ENCODE measurements around the gene ATRAID.

Gene ATRAID

DNA sequence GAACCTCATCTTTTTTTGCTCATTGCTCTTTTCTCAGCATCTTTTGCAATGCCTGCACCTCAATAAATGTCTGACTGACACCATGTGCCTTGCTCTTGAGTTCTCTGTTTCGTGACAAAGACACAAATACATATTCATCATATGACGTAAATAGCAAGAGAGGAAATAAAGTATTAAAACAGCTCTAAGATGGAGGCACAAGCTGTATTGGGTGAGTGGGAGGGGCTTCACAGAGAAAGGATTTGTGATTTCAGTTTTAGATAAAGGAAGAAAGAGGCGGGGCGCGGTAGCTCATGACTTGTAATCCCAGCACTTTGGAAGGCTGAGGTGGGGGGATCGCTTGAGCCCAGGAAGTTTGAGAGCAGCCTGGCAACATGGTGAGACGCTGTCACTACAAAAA lies 8.2 kb downstream of the ATRAID start:
- DNase-seq: no peak

DNA sequence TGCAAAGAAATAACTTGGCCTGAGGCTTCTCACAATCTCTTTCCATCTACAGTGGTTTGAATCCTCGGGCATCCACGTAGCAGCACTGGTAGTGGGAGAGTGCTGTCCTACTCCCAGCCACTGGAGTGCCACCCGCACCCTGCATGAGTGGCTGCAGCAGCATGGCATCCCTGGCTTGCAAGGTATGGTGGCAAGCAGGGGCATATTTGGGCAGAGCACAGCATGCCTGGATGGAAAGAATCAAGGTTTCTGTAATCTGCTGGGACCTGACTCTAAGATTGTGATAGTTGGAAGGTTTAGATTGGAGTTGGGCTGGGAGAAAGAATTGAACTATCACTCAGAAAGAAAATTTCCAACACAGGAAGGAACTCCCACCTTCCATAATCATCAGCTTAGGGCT lies 9.3 kb downstream of the ATRAID start:
- DNase-seq: no peak

DNA sequence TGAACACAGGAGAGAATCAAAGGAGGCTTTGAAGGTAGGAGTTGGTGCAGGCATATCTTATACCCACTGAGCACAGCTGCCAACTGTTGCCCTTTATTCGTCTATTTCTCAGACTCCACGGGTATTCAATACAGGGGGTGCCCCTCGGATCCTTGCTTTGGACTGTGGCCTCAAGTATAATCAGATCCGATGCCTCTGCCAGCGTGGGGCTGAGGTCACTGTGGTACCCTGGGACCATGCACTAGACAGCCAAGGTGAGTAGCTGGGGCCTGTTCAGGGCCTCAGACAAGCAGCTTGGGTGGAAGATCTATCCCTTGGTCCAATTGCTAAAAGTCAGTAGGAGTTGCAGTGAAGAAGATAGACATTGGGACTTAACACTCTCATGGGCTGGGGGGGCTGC lies 10.6 kb downstream of the ATRAID start:
- DNase-seq: no peak

DNA sequence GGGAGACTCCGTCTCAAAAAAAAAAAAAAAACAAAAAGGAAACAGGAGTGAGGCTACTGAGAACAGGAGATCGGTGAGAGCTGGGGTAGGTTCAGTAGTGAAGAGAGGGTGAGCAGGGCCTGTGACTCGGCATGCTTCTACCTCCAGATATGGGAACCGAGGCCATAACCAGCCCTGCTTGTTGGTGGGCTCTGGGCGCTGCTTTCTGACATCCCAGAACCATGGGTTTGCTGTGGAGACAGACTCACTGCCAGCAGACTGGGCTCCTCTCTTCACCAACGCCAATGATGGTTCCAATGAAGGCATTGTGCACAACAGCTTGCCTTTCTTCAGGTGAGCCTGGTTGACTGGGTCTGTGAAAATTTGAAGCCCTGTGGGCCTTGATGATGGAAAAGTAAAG lies 11.6 kb downstream of the ATRAID start:
- DNase-seq: no peak

DNA sequence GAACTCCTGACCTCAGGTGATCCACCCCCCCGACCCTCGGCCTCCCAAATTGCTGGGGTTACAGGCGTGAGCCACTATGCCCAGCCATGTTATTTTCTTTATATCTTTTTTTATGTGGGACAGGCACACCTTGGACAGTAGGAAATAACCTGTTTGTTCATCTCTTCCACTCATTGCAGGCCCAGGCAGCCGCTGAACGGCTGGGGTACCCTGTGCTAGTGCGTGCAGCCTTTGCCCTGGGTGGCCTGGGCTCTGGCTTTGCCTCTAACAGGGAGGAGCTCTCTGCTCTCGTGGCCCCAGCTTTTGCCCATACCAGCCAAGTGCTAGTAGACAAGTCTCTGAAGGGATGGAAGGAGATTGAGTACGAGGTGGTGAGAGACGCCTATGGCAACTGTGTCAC lies 13.7 kb downstream of the ATRAID start:
- no peak for DNase-seq

DNA sequence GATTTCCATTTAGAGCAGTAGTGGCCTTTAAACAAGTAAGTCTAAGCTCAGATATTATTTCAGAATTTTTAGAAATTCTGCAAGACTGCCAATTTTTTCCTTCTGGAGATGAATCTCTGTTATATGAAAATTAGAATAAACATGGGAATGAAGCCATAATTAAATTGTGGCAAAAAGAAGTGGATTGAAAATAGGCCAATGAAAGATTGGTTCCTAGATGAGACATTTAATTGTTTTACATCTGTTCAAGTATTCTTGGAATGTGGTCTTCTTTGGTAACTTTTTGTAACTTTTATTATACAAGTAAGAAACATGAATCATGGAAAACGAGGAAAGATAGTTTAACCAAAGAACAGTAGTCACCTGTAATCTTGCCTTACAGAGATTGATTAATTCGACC lies 15.7 kb downstream of the ATRAID start:
- no peak for DNase-seq

DNA sequence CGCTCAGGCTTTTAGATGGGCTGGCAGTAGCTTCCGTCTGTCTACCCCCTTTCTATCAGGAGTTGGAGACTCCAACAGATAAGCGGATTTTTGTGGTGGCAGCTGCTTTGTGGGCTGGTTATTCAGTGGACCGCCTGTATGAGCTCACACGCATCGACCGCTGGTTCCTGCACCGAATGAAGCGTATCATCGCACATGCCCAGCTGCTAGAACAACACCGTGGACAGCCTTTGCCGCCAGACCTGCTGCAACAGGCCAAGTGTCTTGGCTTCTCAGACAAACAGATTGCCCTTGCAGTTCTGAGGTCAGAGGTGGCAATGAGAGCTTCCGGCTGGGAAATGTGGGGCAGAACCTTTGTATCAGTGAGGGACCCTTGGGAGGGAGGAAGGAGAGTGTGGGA lies 20.1 kb downstream of the ATRAID start:
- no peak for DNase-seq

DNA sequence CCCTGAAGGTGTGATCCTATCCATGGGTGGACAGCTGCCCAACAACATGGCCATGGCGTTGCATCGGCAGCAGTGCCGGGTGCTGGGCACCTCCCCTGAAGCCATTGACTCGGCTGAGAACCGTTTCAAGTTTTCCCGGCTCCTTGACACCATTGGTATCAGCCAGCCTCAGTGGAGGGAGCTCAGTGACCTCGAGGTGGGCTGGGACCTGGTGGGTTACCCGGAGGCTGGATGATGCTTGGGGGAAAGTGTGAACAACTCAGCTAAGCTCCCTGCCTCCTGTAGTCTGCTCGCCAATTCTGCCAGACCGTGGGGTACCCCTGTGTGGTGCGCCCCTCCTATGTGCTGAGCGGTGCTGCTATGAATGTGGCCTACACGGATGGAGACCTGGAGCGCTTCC lies 21.5 kb downstream of the ATRAID start:
- DNase-seq: no peak

DNA sequence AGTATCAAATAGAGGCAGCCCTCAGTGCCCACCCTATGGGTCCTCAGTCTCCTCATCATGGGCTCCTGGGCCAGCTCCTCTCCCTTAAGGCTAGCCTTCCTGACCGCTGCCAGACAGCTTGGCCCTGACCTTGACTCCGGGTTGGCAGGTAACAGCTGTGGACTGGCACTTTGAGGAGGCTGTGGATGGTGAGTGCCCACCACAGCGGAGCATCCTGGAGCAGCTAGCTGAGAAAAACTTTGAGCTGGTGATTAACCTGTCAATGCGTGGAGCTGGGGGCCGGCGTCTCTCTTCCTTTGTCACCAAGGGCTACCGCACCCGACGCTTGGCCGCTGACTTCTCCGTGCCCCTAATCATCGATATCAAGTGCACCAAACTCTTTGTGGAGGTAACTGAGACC lies 24.3 kb downstream of the ATRAID start:
- DNase-seq: no peak

DNA sequence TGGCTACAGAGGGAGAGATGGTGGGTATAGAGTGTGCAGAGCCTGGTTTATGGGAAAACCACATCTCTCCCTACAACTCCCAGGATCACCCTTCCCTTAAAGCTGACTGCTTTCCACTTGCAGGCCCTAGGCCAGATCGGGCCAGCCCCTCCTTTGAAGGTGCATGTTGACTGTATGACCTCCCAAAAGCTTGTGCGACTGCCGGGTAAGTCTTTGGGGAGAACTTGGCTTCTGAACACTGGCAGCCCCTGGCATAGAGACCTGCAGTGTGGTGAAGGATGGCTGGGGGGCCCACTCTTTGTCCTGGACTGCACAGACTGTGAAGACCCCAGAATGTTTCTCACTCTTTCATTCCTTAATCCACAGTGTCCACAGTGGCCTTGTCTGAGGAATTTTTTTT lies 24.8 kb downstream of the ATRAID start:
- no peak for DNase-seq

DNA sequence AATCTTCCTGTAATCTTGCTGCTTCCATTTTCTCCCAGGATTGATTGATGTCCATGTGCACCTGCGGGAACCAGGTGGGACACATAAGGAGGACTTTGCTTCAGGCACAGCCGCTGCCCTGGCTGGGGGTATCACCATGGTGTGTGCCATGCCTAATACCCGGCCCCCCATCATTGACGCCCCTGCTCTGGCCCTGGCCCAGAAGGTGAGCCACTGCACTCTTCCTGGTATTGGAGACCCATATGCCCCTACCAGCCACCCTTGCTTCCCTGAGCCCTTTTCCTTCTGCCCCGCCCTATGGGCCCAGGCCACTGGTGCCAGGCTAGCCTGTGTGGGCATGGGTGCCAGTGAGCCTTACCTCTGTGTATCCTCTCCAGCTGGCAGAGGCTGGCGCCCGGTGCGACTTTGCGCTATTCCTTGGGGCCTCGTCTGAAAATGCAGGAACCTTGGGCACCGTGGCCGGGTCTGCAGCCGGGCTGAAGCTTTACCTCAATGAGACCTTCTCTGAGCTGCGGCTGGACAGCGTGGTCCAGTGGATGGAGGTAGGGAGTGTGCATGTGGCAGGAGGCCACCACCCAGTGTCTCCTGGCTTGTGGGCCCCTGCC lies 25.6 kb downstream of the ATRAID start:
- DNase-seq: no peak

DNA sequence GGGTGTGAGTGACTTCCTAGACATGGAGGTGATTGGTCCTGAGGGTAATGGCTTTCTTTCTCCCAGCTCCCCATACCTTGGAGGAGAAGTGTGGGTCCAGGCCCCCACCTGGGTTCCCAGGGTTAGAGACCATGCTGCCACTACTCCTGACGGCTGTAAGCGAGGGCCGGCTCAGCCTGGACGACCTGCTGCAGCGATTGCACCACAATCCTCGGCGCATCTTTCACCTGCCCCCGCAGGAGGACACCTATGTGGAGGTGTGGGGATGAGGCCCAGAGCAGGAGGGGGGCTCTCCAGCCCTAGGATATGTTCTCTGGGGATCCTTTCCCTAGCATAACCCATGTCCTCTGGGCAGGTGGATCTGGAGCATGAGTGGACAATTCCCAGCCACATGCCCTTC lies 27.1 kb downstream of the ATRAID start:
- DNase-seq: no peak

DNA sequence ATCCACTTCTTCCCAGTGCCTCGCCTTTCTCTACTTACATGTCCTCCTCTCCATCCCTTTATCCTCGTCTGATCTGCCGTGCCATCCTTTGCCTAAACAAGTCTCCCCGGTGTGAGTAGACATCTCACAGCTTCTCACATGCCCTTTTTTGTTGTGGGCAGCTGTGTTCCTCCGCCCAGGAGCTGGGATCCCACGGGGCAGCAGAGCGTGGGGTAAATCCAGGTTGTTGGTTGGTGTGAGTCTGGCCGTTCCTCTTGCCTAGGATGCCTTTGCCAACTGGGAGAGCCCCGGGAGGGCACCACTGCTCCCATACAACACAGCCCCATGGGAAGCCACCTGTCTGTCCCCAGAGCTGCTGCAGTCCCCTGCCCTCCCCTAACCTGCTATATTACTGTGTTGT lies 28.6 kb downstream of the ATRAID start:
- no peak for DNase-seq

DNA sequence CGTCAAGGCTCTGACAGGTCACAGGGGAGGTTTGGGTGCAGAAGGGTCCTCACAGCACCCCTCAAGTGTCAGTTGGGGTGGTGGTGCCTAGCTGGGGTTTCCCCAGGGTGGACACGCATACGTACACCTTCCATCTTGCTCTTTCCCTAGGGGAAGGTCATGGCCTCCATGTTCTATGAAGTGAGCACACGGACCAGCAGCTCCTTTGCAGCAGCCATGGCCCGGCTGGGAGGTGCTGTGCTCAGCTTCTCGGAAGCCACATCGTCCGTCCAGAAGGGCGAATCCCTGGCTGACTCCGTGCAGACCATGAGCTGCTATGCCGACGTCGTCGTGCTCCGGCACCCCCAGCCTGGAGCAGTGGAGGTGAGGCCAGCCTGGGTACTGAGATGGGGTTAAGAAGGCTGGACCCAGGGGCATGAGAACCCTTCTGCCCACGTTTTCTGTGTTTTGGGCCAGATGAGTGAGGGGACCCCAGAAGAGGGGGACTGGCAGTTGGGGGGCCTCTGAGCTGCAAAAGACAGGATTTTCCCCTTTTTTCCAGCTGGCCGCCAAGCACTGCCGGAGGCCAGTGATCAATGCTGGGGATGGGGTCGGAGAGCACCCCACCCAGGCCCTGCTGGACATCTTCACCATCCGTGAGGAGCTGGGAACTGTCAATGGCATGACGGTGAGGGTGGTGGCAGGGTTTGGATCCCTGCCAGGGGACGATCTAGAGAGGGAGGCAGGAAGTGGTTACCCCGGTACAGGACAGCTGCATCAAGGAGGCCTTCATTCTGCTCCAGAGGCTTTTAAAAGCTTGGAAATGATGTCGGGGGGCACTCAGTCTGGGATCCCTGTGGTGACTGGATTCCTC lies 30.1 kb downstream of the ATRAID start:
- DNase-seq: no peak

DNA sequence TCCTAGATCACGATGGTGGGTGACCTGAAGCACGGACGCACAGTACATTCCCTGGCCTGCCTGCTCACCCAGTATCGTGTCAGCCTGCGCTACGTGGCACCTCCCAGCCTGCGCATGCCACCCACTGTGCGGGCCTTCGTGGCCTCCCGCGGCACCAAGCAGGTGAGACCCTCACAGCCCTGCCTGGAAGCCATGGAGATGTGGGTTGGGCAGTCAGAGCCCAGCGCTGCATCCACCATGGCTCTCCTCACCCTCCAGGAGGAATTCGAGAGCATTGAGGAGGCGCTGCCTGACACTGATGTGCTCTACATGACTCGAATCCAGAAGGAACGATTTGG lies 30.7 kb downstream of the ATRAID start:
- DNase-seq: no peak

DNA sequence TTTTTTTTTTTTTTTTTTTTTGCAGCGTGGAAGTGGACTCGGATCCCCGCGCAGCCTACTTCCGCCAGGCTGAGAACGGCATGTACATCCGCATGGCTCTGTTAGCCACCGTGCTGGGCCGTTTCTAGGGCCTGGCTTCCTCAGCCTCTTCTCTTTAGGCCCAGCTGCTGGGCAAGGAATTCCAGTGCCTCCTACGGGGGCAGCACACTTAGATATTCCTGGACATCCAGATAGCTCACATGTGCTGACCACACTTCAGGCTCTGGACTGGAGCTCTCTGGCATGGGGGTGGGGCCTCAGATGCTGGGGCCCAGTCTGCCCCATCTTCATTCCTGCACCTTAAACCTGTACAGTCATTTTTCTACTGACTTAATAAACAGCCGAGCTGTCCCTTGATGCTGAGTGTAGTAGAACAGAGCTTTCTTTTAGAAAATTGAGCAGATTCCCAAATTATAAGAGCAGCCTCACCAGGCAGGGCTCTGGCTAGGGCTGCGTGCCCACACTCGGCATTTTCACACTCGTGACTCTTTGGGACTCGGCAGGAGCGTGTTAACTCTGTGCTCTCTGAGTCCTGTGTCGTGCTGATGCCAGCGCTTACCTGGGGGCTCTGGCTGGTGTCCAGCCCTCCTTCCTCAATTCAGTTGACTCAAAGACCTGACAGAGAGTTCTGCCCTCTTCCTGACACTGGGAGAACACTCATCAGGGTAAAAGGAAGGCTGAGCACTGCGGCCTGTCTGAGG lies 31.7 kb downstream of the ATRAID start:
- no peak for DNase-seq

DNA sequence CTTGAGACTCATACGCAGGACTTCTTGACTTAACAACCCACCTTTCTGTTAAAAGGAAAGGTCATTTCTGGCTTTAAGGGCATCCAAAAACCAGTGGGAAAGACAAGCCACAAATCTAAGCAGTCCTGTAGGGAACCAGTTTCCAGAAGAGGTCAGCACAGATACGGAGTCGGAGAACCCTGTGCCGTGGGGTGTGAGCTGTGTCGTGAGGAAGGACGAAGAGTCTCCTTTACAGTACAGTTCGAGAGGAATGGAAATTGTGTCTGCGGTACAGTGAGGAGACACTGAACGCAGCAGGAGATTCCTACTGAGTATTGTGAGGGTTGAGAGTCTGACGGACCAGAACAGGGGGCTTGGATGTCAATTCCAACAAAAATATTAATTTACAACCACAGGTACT lies 33.3 kb downstream of the ATRAID start:
- no peak for DNase-seq

DNA sequence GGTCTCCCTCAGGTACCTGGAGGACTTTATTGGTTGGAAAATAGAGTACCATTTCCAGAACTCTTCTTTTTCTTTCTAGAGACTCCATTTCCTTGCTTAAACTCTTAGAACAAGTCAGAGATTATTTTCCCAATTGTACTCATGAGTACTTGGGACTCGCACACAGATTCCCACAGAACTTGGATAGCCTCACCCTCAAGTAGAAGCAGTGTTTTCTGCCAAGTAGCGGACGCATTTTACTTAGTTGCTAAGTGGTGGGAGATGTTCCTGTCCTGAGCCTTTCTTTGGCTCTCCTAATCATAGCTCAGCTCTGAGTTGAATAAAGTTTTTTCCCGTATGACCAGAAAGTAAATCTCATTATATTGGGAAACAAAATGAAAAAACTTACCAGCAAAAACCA lies 33.8 kb downstream of the ATRAID start:
- DNase-seq: no peak

DNA sequence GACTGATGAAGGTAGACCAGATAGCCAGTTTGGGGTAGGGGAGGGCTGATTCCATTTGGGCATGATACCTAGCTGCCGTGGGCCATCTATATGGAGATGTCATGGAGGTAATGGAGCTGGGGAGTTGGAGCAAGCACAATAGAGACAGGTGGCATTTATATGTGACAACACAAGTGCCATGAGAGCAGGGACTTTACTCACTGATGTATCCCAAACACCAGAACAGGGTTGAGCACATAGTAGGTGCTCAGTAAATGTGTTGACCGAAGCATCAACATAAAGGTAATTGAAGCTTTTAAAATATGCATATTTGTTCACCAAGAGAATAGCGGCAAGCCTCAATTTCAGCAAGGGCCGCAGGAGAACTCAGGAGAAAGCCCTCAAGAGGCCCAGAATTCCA lies 36.1 kb downstream of the ATRAID start:
- DNase-seq: no peak

DNA sequence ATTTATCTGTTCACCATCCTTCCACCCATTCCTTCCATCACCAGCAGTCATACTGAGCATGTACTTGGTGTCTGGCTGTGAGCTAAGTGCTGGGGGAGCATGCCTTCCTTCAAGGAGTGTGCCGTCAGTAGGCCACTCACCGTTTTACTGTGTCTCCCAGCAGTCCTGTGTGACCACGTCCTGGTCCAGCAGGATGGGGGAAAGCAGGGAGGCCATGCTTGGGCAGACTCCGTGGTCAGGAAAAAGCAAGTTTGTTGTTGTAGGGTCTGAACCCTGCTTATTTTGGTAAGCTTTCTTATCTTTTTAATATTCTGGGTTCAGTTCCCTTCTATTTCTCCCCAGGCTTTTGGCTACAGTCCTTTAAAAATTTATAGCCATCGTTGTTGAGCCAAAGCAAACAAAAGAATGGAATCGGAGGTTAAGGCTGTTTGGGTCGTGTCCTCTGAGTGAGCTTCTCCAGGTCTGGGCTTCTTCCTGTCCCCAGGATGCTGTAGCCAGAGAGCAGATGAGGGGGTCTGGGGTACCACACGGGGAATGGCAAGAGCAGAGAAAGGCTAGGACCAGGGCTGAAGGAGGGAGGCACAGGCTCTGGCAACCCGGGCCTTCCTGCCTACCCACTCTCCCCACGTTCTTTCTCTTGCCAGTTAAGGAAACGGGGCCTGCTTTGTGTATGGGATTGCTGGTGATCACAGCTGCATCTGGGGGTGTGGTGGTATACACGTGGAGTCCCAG lies 37.5 kb downstream of the ATRAID start:
- DNase-seq: no peak

DNA sequence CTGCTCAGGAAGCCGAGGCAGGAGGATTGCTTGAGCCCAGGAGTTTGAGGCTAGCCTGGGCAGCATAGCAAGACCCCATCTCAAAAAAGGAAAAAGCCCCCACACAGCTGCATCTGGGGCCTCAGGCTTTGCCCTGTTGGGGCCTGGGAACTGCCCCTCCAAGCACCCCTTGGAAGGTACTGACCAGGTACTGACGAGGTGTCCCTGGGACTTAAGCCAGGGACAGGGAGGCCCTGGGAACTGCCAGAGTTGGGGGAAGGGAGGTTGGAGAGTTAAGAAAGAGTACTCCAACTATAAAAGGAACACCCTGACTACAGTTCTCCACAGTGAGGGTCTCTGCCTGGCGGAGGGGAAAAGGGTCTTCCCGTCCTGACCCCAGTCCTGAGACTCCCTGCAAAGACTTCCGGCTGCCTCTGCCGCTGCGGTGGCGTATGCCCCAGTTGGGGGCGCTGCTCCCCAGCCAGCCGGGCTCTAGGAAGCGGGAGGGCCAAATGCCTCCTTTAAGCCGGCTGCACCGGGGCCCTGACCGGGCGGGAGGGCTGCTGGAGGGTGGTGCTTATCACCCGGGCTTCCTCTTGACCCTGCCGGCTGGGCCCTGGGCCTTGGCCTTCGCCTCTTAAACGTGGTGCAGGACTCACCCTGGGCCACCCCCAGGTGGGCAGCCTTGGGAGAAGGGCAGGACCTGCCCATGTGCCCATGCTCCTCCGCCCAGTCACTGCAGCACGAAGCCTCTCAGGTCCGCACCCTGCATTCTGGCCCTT lies 38.2 kb downstream of the ATRAID start:
- DNase-seq: peak; percentile 78

DNA sequence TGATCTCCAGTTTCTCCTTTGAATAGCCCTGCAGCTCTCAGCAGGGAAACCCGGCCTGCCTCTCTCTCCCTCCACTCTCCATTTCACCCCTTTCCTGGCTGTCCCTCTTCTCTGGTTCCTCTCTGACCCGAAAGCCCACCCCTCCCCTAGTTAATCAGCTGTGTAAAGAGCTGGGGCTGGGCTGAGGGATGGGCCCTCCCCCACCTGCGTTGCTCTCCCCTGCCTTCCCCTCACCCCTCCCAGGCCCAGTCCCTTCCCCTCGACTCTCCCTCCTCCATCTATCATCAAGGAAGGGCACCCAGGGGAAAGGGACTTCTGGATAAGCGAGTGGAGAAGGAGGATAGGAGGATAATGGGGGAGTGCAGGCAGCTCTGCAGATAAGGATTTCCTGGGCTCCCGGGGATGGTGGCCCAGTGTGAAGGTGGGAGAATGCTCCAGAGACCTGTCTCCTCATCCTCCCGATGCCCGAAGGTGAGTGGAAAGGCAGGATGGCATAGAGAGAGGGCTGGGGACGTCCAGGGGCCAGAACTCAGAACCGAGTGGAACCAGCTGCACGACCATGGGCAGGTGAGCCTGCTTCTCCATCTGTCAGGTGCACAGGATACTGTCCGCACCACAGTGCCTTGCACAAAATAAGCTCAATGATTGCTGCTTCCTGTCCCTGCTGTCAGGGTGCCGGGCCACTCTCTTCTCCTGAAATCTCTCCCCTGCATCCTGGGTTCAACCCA lies 39.0 kb downstream of the ATRAID start:
- DNase-seq: no peak

Data from activated effector memory CD4-positive, alpha-beta T cell treated with anti-CD3 and anti-CD28 coated beads, Interleukin-2, amount 50 U/mL, for 16 hours (primary cell).